GM13977 (cell line): ENCODE data around the gene TAF4.

ENCODE experiments used
- DNase-seq: peaks from one replicate; pipeline ENCODE4 v3.0.0; 2012; ENCODE audit warnings: low spot score
- in situ Hi-C: fragments of 300-500 bp; cut with MboI; formaldehyde crosslinking; loops from one replicate; pipeline ENCODE4 v1.12.0; 2022; ENCODE audit warnings: low sequenced_read_pairs, low pct_unique_long_range_greater_than_20kb, mixed read lengths, inconsistent platforms; ENCODE audit not compliant: unreplicated experiment
- TF ChIP-seq, protein P1 (sequence below): IDR thresholded peaks from 2 replicates; pipeline ENCODE4 v1.5.1; 2012; ENCODE audit warnings: mild to moderate bottlenecking, control low read depth; ENCODE audit not compliant: insufficient read depth; ENCODE audit errors: extremely low read depth, missing control alignments

TAF4 gene

DNA sequence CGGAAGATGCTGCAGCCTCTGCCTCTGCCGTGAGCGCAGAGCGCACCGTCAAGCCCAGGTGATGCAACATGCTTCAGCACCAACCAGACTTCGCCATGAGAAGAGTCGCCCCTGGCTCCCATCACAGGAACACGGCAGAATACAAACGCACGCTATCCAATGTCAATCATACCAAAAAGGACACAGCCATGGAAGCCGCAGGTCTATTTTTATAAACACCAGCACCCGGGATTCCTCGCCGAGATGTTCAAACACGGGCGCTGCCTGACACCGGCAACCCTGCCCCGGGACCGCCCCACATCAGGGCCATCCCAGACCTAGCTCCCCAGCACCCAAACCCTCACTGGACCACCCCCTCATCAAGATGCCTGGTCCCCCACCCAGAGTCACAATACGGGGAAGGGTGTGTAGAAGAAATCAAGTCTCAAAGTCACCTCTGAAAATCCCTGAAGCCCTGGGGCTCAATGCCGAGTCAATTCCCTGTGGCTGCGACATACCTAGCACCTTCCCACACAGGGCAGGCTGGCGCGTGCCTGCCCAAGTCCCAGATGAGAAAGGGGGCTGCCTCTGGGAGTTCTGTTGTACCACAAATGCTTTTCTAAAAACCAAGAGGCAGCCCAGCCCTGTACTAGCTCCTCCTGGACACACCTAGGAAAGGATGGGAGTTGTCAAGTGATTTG, 17.9 kb downstream of the TAF4 start:
- in situ Hi-C loops: no loop called here
- DNase-seq: no peak
- TF ChIP-seq, protein P1, sequence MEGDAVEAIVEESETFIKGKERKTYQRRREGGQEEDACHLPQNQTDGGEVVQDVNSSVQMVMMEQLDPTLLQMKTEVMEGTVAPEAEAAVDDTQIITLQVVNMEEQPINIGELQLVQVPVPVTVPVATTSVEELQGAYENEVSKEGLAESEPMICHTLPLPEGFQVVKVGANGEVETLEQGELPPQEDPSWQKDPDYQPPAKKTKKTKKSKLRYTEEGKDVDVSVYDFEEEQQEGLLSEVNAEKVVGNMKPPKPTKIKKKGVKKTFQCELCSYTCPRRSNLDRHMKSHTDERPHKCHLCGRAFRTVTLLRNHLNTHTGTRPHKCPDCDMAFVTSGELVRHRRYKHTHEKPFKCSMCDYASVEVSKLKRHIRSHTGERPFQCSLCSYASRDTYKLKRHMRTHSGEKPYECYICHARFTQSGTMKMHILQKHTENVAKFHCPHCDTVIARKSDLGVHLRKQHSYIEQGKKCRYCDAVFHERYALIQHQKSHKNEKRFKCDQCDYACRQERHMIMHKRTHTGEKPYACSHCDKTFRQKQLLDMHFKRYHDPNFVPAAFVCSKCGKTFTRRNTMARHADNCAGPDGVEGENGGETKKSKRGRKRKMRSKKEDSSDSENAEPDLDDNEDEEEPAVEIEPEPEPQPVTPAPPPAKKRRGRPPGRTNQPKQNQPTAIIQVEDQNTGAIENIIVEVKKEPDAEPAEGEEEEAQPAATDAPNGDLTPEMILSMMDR: no peak

DNA sequence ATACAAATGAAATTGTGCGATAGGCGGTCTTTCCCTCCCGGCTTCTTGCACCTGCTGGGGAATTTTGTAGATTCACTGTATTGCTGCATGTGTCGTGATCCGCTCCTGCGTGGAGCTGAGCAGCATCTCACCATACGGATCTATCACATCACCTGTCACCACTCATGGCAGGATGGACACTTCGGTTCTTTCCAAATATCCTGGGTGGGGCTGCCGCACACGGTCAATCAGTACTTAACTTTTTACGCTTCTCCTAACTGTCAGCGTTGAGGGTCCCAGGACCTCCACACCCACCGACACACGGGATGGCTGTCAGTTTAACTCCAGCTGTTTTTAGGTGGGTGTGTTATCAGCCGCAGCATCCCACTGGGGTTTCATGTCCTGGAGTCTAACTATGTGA, 19.2 kb downstream of the TAF4 start:
- no peak for DNase-seq
- in situ Hi-C loops: no loop called here
- TF ChIP-seq, protein P1: no peak

DNA sequence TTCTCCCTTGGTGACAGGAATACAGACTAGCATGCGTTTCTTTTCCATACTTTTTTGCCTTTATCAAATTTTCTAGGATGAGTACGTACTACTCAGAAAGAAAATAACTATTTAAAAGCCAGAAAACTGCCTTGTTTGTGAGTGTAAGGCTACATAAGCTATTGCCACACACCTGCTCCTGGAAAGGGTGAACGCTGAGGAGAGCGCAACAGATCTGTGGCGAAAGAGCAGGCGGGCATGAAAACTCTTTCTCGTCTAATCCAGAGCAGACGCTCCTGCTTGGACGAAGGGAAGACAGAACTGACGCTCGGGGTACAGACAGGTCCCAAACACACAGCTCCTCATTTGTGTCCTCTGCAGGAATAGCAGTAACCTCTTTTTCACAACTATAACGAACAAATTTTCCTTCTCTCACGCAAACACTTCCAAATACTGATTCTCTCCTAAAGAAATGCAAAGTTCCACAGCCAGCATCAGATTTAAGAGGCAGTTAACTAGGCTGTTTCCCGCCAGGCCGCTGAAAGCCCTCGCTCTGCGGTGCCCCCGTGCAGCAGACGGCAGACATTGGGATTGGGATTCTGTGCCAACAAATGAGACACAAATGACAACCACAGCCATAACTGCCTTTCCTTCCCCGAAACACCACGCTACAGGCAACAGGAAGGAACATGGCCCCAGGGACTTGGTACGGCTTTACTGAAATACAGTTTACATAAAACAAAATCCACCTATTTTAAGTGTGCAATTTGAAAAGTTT, 20.0 kb downstream of the TAF4 start:
- no peak for DNase-seq
- in situ Hi-C loops: no loop called here
- TF ChIP-seq, protein P1: no peak

DNA sequence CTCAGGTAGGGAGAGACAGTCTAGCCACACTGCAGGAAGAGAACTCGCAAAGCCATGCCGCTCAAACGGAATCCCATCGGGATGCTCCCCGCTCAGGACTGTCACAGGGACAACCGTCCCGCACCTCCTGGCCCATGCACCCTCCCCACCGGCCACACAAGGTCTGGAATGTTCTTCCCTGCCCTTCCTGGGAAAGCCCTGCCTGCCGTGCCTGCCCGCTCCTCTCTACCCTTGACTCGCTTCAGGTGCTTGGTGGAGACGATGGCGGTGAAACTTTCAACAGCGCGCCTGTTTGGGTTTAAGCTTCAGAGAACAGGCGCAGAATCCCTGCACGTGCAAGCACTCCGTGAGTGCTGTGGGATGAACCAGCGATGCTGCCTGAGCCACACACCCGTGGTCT, 20.6 kb downstream of the TAF4 start:
- TF ChIP-seq, protein P1: no peak
- DNase-seq: no peak
- in situ Hi-C loops: no loop called here

DNA sequence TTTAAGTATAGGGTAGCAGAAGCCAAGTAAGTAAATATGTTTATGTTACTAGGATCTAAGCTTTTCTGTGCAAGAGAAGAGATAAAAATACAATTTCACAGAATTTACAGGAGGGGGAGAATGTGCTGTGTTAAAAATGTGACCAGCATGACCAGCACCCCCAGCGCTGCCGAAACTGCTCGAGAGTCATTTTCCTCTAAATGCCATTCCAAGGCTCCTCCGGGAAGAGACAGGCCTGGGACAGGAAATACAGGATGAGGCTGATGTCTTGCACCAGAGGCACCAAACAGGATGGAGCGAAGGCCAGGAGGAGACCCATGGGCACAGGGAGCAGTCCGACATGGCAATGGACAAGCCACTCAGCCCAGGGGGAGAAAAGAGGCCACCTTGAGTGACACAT, 21.1 kb downstream of the TAF4 start:
- no peak for DNase-seq
- TF ChIP-seq, protein P1: no peak
- in situ Hi-C loops: no loop called here

DNA sequence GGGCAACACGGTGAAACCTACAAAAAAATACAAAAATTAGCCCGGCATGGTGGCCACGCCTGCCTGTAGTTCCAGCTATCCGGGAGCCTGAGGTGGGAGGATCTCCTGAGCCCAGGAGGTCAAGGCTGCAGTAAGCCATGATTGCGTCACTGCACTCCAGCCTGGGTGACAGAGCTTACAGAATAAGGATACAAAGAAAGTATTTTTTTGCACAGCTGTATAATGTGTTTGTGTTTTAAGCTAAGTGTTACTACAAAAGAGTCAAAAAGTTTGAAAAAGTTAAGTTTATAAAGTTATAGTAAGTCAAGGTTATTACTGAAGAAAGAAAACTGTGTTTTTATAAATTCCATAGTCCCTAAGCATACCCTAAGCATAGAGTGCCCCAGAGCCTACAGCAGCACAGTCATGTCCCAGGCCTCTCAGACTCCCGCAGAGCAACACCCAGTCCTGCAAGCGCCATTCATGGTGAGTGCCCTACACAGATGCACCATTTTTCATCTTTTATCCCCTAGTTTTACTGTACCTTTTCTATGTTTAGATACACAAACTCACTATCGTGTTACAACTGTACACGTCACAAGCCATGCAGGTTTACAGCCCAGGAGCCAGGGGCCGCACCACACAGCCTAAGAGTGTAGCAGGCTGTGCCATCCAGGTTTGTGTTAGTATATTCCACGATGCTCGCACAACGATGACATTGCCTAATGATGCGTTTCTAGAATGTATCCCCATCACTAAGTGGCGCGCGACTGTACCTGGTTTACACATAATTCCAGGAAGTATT, 22.4 kb downstream of the TAF4 start:
- TF ChIP-seq, protein P1: no peak
- in situ Hi-C loops: no loop called here
- DNase-seq: no peak
